C4-2B (cell line): ENCODE results near the gene EIF3B.

Experiments used
- H3K27ac ChIP-seq: fragments of 450-650 bp; 2 replicates; pipeline ENCODE4 v1.5.1; 2017
- CTCF ChIP-seq: fragments of 450-650 bp; conservative IDR thresholded peaks from 2 replicates; pipeline ENCODE4 v1.5.1; 2017; ENCODE audit warnings: mild to moderate bottlenecking
- ZFX ChIP-seq: fragments of 450-650 bp; IDR thresholded peaks from 2 replicates; pipeline ENCODE4 v1.6.1; 2017

Gene EIF3B

GRCh38 chr7:2359610-2360009, 5.0 kb downstream of the EIF3B start:
- H3K27ac ChIP-seq, result no peak overlapping the region
- no peak for TF ChIP-seq CTCF
- no peak for TF ChIP-seq ZFX

GRCh38 chr7:2360796-2361195, 6.2 kb downstream of the EIF3B start:
- no peak overlapping the region for H3K27ac ChIP-seq
- no peak for TF ChIP-seq ZFX
- no peak for TF ChIP-seq CTCF

GRCh38 chr7:2362385-2363088, 7.9 kb downstream of the EIF3B start:
- H3K27ac ChIP-seq, result no peak overlapping the region
- TF ChIP-seq ZFX (no peak), CTCF (no peak)

- H3K27ac ChIP-seq, result no peak overlapping the region
- TF ChIP-seq ZFX, result no peak
- TF ChIP-seq CTCF, result no peak
Measured at GRCh38 chr7:2369139-2369538, 14.5 kb downstream of the EIF3B start.

- no peak overlapping the region for H3K27ac ChIP-seq
- TF ChIP-seq CTCF (no peak), ZFX (no peak)
Measured at GRCh38 chr7:2371329-2371728, 16.7 kb downstream of the EIF3B start.

GRCh38 chr7:2372724-2373123, 18.1 kb downstream of the EIF3B start:
- TF ChIP-seq ZFX (no peak), CTCF (no peak)
- no peak overlapping the region for H3K27ac ChIP-seq

- no peak overlapping the region for H3K27ac ChIP-seq
- TF ChIP-seq ZFX, result no peak
- no peak for TF ChIP-seq CTCF
Measured at GRCh38 chr7:2373124-2373556, 18.5 kb downstream of the EIF3B start.
